NT2/D1 (cell line): ENCODE results near the gene MBNL2.

Experiments
- SUZ12 ChIP-seq: IDR thresholded peaks from 2 replicates; pipeline ENCODE4 v1.6.1; 2011; ENCODE audit not compliant: insufficient read length, insufficient read depth; ENCODE audit errors: extremely low read depth
- ZNF274 ChIP-seq: IDR thresholded peaks from 2 replicates; pipeline ENCODE4 v1.6.1; 2011; ENCODE audit warnings: mild to moderate bottlenecking, low read depth, low read length

GRCh38 chr13:97179501-97179900 lies 42.6 kb upstream of the MBNL2 start:
- TF ChIP-seq ZNF274: no peak
- no peak for TF ChIP-seq SUZ12
